GM13977 (cell line): ENCODE results near the gene RGL4.
"Not testable (repeated sequence)": the region's sequence is repeated elsewhere in the genome, so short reads cannot be mapped to it uniquely, and the experiment has no call there.

Source experiments
- DNase-seq: peaks from one replicate; pipeline ENCODE4 v3.0.0; 2012; ENCODE audit warnings: low spot score
- CTCF ChIP-seq: IDR thresholded peaks from 2 replicates; pipeline ENCODE4 v1.5.1; 2012; ENCODE audit warnings: mild to moderate bottlenecking, control low read depth; ENCODE audit not compliant: insufficient read depth; ENCODE audit errors: extremely low read depth, missing control alignments
- in situ Hi-C: fragments of 300-500 bp; cut with MboI; formaldehyde crosslinking; loops from one replicate; pipeline ENCODE4 v1.12.0; 2022; ENCODE audit warnings: low sequenced_read_pairs, low pct_unique_long_range_greater_than_20kb, mixed read lengths, inconsistent platforms; ENCODE audit not compliant: unreplicated experiment

RGL4 gene

DNA sequence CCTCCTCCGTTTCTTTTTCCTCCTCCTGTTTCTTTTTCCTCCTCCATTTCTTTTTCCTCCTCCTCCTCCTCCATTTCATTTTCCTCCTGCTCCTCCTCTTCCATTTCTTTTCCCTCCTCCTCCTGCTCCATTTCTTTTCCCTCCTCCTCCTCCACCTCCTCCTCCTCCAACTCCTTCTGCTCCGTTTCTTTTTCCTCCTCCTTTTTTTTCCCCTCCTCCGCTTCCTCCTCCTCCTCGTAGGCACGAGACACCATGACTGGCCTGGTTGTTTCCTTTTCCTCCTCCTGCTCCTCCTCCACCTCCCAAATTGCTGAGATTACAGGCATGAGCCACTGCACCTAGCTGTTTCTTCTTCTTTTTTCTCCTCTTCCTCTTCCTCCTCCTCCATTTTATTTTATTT, 33.1 kb upstream of the RGL4 start:
- no peak for TF ChIP-seq CTCF
- DNase-seq, result no peak
- in situ Hi-C loops, result no loop called here

DNA sequence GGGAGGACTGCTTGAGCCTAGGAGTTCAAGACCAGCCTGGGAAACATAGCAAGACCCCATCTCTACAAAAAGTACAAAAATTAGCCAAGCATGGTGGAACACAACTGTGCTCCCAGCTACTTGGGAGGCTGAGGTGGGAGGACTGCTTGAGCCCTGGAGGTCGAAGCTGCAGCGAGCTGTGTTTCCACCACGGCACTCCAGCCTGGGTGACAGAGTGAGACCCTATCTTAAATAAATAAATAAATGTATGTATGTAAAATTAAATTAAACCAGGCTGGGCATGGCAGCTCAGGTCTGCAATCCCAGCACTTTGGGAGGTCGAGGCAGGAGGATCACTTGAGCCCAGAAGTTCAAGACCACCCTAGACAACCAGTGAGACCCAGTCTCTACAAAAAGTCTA, 30.4 kb upstream of the RGL4 start:
- in situ Hi-C loops, DNase-seq: not testable (repeated sequence)

DNA sequence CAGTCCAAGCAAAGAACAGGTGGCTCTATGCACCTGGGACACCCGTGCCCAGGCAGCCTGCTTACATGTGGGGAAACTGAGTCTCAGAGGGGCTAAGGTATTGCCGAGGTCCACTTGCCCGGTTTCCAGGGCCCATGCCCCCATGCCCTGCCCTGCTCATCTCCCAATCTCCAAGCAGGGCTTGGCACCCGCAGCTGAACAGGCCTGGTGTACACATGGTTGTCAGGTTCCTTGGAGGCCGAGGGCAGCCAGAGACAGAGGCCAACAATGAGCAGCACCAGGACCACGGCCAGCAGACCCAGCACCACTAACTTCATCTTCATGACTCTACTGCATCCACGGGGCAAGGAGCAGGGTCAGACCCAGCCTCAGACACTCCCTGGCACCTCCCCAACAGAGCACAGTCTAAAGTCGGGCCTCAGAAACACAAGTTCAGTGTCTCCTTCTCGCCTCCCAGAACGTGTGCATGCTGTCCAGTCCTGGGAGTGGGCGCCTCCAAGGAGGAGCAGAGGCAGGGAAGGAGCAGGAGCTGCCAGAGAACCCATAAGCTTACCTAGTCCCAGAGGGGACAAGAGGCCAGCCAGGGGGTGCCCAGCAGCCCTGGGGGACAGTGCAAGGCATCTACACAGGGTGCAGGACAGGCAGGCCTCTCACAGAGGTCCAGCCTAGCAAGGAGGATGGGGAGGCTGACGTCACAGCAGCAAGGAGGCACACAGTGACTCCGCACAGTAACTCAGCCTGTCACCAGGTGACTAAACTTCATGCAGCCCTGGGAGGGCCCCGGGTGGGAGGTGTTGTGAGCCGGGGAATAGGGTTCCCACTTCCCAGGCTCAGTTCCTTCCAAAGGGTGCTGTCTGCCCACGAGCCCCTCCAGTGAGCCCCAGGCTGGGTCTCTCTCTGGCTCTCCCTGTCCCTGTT, 20.2 kb upstream of the RGL4 start:
- in situ Hi-C loops, result no loop called here

GRCh38 chr22:23671387-23671786, 19.4 kb upstream of the RGL4 start:
- DNase-seq, in situ Hi-C loops: not testable (repeated sequence)

More for the DNA sequence above, 20.2 kb upstream of the RGL4 start:
- TF ChIP-seq CTCF, result no peak
- DNase-seq, result no peak

DNA sequence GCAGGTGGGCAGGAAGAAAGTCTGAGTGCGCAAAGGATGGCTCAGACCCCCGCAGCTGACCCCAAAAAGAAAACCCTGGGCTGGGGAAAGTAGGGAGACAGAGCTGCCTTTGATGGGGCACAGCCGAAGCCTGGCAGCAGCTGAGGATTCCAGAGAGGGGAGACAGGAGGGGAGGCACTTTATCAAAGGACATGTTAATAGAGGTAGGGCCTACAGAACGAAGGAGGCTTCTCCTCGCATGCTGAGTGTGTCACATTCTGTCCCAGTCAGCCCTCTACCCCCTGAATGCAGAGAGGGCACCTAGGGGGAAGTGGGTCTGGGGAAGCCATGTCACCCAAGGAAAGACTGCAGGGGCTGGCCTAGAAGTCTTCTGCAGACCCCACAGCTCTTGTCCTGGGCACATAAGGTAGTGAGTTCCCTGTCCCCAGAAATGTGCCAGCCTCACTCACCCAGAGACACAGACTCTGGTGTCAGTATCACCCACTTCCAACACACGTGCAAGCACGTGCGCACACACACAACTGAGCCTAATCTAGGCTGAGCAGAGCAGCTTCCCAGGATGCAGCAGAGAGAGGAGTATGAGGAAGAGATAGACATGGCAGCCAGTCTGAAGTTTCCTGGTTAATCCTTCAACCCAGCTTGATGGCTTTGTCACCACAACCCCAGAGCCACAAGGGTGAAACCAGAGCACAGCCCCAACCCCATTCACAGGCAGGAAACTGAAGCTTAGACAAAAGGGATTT, 18.3 kb upstream of the RGL4 start:
- in situ Hi-C loops, DNase-seq: not testable (repeated sequence)

DNA sequence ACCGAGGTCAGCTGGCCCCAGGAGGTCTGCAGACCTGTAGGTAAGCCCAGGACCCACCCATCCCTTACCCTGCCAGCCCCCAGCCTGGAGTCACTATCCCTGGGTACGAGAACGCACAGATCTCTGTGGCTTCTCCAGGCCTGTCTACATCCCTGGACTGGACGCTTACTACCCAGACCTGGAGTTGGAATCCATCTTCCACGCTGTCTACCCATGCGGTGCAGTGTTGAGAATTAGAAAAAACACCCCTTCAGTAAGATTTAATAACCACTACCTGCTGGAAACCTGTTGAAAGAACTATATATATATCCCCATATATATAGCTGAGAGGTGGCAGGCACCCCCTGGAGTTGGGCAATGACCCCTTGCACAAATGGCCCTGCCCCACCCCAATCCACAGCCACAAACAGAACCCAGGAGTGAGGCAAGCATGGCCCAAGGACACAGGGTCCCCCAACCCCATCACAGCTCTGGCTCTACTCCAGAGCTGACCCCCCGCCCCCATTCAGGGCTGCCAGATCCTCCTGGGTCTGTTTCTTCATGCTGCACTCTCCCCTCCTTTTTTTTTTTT, 17.7 kb upstream of the RGL4 start:
- no peak for TF ChIP-seq CTCF

DNA sequence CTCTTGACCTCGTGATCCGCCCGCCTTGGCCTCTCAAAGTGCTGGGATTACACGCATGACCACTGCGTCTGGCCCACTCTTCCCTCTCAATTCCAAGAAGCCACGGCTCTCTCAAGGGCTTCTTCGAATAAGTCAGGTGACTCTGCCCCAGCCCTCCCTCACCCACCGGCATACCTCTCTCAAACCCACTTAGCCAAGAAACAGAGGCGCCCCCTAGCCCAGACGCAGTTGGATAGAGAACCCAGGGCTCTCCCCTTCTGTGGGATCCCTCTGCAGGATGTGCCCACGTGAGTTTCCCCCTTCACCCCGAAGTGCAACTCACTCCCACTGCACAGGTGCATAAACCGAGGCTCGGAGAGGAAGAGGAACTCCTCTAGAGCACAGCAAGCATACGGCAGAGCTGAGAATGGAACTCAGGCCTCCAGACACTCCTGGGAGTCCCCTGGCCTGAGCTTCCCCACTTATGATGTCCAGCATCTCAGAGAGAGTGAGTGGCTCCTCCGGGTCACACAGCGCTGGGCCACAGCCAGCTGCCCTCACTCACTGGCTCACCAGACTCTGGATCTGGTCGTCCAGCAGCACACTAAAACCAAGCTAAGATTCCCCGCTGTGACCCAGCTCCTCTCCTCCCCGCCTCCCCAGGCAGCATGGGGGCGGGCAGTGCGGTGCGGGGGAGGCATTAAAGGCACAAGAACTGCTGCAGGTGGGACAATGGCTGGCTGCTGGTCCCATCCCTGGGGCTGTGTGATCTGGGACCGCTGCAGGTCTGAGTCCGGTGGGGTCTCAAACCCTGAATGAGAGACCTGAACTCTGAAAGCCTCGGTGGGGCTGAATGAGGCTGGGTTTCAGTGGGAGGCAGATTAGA, 16.8 kb upstream of the RGL4 start:
- TF ChIP-seq CTCF, result no peak
- in situ Hi-C loops, result no loop called here
- DNase-seq, result no peak

More for the DNA sequence above, 17.7 kb upstream of the RGL4 start:
- in situ Hi-C loops, result no loop called here
- DNase-seq, result no peak

DNA sequence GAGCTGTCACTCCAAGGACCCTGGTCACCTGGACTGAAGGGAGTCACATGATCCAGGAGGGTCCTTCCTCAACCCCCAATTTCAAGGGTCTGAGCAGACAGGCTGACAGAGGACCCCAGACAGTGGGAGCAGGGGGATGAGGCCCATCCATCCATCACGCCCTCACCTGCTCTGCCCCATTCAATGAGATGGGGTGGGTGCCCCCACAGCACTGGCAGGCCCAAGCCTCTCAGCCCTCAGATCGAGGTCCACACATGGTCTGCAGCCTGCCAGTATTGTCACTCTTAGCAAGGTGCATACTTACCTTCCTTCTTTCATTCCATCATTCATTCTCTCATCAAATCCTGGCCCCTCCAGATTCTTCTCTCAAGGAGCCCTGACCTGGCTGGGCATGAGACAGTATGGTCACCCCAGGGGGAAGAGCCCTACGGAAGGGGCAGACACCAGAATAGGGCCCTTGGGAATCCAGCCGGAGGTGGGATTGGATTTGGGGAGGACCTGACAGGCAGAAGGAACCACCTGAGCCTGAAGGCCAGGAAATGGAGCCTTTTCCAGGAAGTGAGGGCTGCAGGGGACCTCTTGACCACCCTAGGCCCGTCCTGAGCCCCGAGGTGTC, 15.8 kb upstream of the RGL4 start:
- DNase-seq, in situ Hi-C loops: not testable (repeated sequence)
